MCF 10A (cell line): ENCODE results near the gene EPHA1. TPM values are rescaled to one million over a fixed set of nuclear protein-coding genes. Genes with fewer than 3 reads are reported as not detected.

Experiments
- BruUV-seq: library from RNA; stranded (reverse); fragments of 400-500 nt; replicated peaks from 2 replicates; lab custom pipeline; 2021; lab: Mats Ljungman, UMichigan
- CTCF ChIA-PET: fragments of 300-600 bp; sonication (Branson Sonifier 250); formaldehyde crosslinking; extraction: SDS; loops from one replicate; lab custom pipeline; 2021; ENCODE audit warnings: antibody characterized with exemption, inconsistent platforms; lab: Yijun Ruan, JAX
- POLR2A ChIA-PET: fragments of 300-600, 350-650 bp; sonication (Branson Sonifier 250); formaldehyde crosslinking; extraction: SDS; loops from one replicate; lab custom pipeline; 2020; ENCODE audit warnings: antibody characterized with exemption, inconsistent platforms; lab: Yijun Ruan, JAX
- DNase-seq: peaks from one replicate; pipeline ENCODE4 v3.0.0-alpha.2; 2018; ENCODE audit not compliant: unreplicated experiment
- H3K27ac Mint-ChIP-seq: one replicate; pipeline ENCODE4 v1.8.0; 2022; ENCODE audit warnings: mild to moderate bottlenecking, low read depth, mixed read lengths; ENCODE audit not compliant: unreplicated experiment
- H3K27me3 Mint-ChIP-seq: one replicate; pipeline ENCODE4 v1.8.0; 2022; ENCODE audit warnings: mixed read lengths; ENCODE audit not compliant: insufficient read depth, unreplicated experiment
- H3K36me3 Mint-ChIP-seq: one replicate; pipeline ENCODE4 v1.8.0; 2022; ENCODE audit warnings: mild to moderate bottlenecking, moderate library complexity, mixed read lengths; ENCODE audit not compliant: insufficient read depth, unreplicated experiment
- H3K4me1 Mint-ChIP-seq: one replicate; pipeline ENCODE4 v1.8.0; 2022; ENCODE audit warnings: mixed read lengths; ENCODE audit not compliant: insufficient read depth, unreplicated experiment
- H3K4me3 Mint-ChIP-seq: one replicate; pipeline ENCODE4 v1.8.0; 2022; ENCODE audit warnings: mild to moderate bottlenecking, moderate library complexity, mixed read lengths; ENCODE audit not compliant: unreplicated experiment
- H3K9me3 Mint-ChIP-seq: one replicate; pipeline ENCODE4 v1.8.0; 2022; ENCODE audit warnings: mixed read lengths; ENCODE audit not compliant: unreplicated experiment
- CTCF ChIP-seq: fragments of 200-600 bp; IDR thresholded peaks from one replicate; pipeline ENCODE4 v1.8.0; 2022; ENCODE audit warnings: antibody characterized with exemption, mild to moderate bottlenecking; ENCODE audit not compliant: unreplicated experiment
- intact Hi-C: fragments of 100-400 bp; cut with micrococcal nuclease; formaldehyde crosslinking; loops from 2 replicates; pipeline ENCODE4 v1.14.1; 2022
- total RNA-seq: library from RNA; stranded (reverse); gene quantifications from 2 replicates; pipeline ENCODE4 v1.2.3, GENCODE V29; 2022

The EPHA1 gene
- total RNA-seq, 1 experiment from 2014 or later: 0.89 TPM

- Mint-ChIP-seq H3K27me3 (peaks cover 15% of the 10 kb centered on the region), H3K27ac (no peak overlapping the region), H3K4me1 (no peaks in the 10 kb centered on the region), H3K9me3 (no peaks in the 10 kb centered on the region), H3K4me3 (no peak overlapping the region), H3K36me3 (no peaks in the 10 kb centered on the region)
- intact Hi-C loops: no loop called here
- ChIA-PET CTCF (interaction anchor here (0.7 to 1.2 kb wide), 3 partner anchors 9 to 834 kb away, joined by 4 read pairs; no protein-coding TSS in a partner anchor), POLR2A (no interaction called here)
- BruUV-seq: no TSS peak
- no peak for TF ChIP-seq CTCF
- DNase-seq: no peak
Observed at GRCh38 chr7:143351574-143351973, 57.1 kb downstream of the EPHA1 start.

GRCh38 chr7:143351060-143351459 lies 57.6 kb downstream of the EPHA1 start:
- POLR2A ChIA-PET: no interaction called here
- H3K27me3 Mint-ChIP-seq: peaks cover 18% of the 10 kb centered on the region
- no peaks in the 10 kb centered on the region for H3K4me1 Mint-ChIP-seq
- TF ChIP-seq CTCF: no peak
- no TSS peak for BruUV-seq
- no peak overlapping the region for H3K4me3 Mint-ChIP-seq
- CTCF ChIA-PET: interaction anchor here (0.6 to 1.2 kb wide), 4 partner anchors 9 to 834 kb away, joined by 3 to 4 read pairs (median 4); no protein-coding TSS in a partner anchor
- no peak overlapping the region for H3K27ac Mint-ChIP-seq
- no peaks in the 10 kb centered on the region for H3K9me3 Mint-ChIP-seq
- intact Hi-C loops: no loop called here
- no peaks in the 10 kb centered on the region for H3K36me3 Mint-ChIP-seq
- DNase-seq: no peak

- Mint-ChIP-seq H3K36me3 (no peaks in the 10 kb centered on the region), H3K27me3 (peaks cover 18% of the 10 kb centered on the region), H3K4me1 (no peaks in the 10 kb centered on the region), H3K9me3 (no peaks in the 10 kb centered on the region), H3K4me3 (no peak overlapping the region), H3K27ac (no peak overlapping the region)
- DNase-seq: no peak
- POLR2A ChIA-PET: interaction anchor here (0.7 kb wide), 1 partner anchor 17 kb away, joined by 3 read pairs; no protein-coding TSS in a partner anchor
- BruUV-seq: no TSS peak
- CTCF ChIA-PET: interaction anchor here (0.6 to 1.2 kb wide), 4 partner anchors 13 to 433 kb away, joined by 3 to 5 read pairs (median 3); no protein-coding TSS in a partner anchor
- no peak for TF ChIP-seq CTCF
- intact Hi-C loops: no loop called here
Observed at GRCh38 chr7:143347950-143348349, 60.7 kb downstream of the EPHA1 start.

GRCh38 chr7:143346018-143346417 lies 62.6 kb downstream of the EPHA1 start:
- Mint-ChIP-seq H3K9me3 (no peaks in the 10 kb centered on the region), H3K4me1 (no peaks in the 10 kb centered on the region), H3K36me3 (no peaks in the 10 kb centered on the region), H3K27me3 (peaks cover 18% of the 10 kb centered on the region), H3K27ac (no peak overlapping the region), H3K4me3 (no peak overlapping the region)
- no peak for TF ChIP-seq CTCF
- ChIA-PET CTCF (interaction anchor here (0.7 kb wide), 1 partner anchor 9 kb away, joined by 3 read pairs; no protein-coding TSS in a partner anchor), POLR2A (no interaction called here)
- intact Hi-C loops: no loop called here
- BruUV-seq: no TSS peak
- no peak for DNase-seq
